GM12878 (cell line): ENCODE measurements around the gene SEMA4C. TPM values are rescaled to one million over a fixed set of nuclear protein-coding genes. Genes with fewer than 3 reads are reported as not detected.

ENCODE experiments used
- ATAC-seq: fragments of 200-7000 bp; cut with Tn5 transposase; 3 replicates; pipeline ENCODE4 v1.9.1; 2020; ENCODE audit warnings: mild to moderate bottlenecking, moderate library complexity
- BruUV-seq: library from RNA; stranded (reverse); fragments of 400-500 nt; replicated peaks from 2 replicates; lab custom pipeline; 2021; lab: Mats Ljungman, UMichigan
- CTCF ChIA-PET: fragments of 300-600 bp; sonication (Branson Sonifier 250); formaldehyde crosslinking; extraction: SDS; loops from one replicate; lab custom pipeline; 2021; ENCODE audit warnings: inconsistent platforms; lab: Yijun Ruan, JAX
- POLR2A ChIA-PET: fragments of 350-600 bp; formaldehyde crosslinking; extraction: SDS; loops from one replicate; lab custom pipeline; 2021; ENCODE audit warnings: inconsistent platforms; lab: Charles Lee
- RAD21 ChIA-PET: fragments of 300-600 bp; sonication (Branson Sonifier 250); formaldehyde crosslinking; loops from one replicate; lab custom pipeline; 2023; ENCODE audit warnings: antibody characterized with exemption; ENCODE audit not compliant: unreplicated experiment; lab: Charles Lee
- SMC1A ChIA-PET: fragments of 300-600 bp; sonication (Branson Sonifier 250); formaldehyde crosslinking; loops from one replicate; lab custom pipeline; 2023; ENCODE audit not compliant: unreplicated experiment, uncharacterized antibody; lab: Charles Lee
- DNase-seq: peaks from one replicate; pipeline ENCODE4 v3.0.0-alpha.2; 2011; ENCODE audit warnings: low read depth, low spot score
- FAIRE-seq: peaks from 3 replicates; lab custom pipeline; 2011; peaks lifted over from hg19 to GRCh38; lab: Jason Lieb, UNC
- H2AFZ ChIP-seq: 2 replicates; pipeline ENCODE4 v1.6.0; 2011; ENCODE audit warnings: low read depth, low read length, control low read depth; ENCODE audit not compliant: control insufficient read depth
- H3K27ac ChIP-seq: 2 replicates; pipeline ENCODE4 v1.5.1; 2011; ENCODE audit warnings: control low read depth; ENCODE audit not compliant: control insufficient read depth, insufficient read depth
- H3K27me3 ChIP-seq, 2 experiments: replicated peaks in 1 of 2; 2 replicates each; pipeline versions ENCODE4 v1.6.0 to v1.6.1; 2011; ENCODE audit warnings: low read length in 1 of 2; ENCODE audit not compliant: control insufficient read depth in 2 of 2, insufficient read depth in 2 of 2
- H3K36me3 ChIP-seq, 2 experiments: 2 replicates each; pipeline ENCODE4 v1.5.1; 2011; ENCODE audit warnings: low read length in 1 of 2; ENCODE audit not compliant: control insufficient read depth in 2 of 2, insufficient read depth in 2 of 2
- H3K4me1 ChIP-seq: 2 replicates; pipeline ENCODE4 v1.6.1; 2011; ENCODE audit warnings: mild to moderate bottlenecking, low read length, moderate library complexity, mixed read lengths; ENCODE audit not compliant: control insufficient read depth, insufficient read depth
- H3K4me2 ChIP-seq: 2 replicates; pipeline ENCODE4 v1.6.0; 2011; ENCODE audit warnings: control low read depth; ENCODE audit not compliant: control insufficient read depth, insufficient read depth
- H3K4me3 ChIP-seq: fragments of 200-600 bp; sonication (generic); 2 replicates; pipeline ENCODE4 v1.5.1; 2016
- H3K79me2 ChIP-seq: 2 replicates; pipeline ENCODE4 v1.6.0; 2011; ENCODE audit warnings: low read length; ENCODE audit not compliant: control insufficient read depth, insufficient read depth
- H3K9ac ChIP-seq: 2 replicates; pipeline ENCODE4 v1.8.0; 2011; ENCODE audit warnings: low read length, control low read depth, mixed read lengths; ENCODE audit not compliant: control insufficient read depth, insufficient read depth
- H3K9me3 ChIP-seq: replicated peaks from 3 replicates; pipeline ENCODE4 v1.5.1; 2011; ENCODE audit warnings: mild to moderate bottlenecking, low read length; ENCODE audit not compliant: control insufficient read depth, insufficient read depth
- H4K20me1 ChIP-seq: 2 replicates; pipeline ENCODE4 v1.6.0; 2011; ENCODE audit not compliant: control insufficient read depth, insufficient read depth
- CHD1 ChIP-seq: IDR thresholded peaks from 2 replicates; pipeline ENCODE4 v1.6.1; 2012; ENCODE audit warnings: low read depth, low read length, improper control_type of control experiment
- FOXM1 ChIP-seq: IDR thresholded peaks from 2 replicates; pipeline ENCODE4 v1.6.1; 2012; ENCODE audit warnings: low read depth, mild to moderate bottlenecking, inconsistent platforms, low read length, moderate library complexity
- HCFC1 ChIP-seq: fragments of 150-350 bp; IDR thresholded peaks from 2 replicates; pipeline ENCODE4 v1.6.1; 2014; ENCODE audit warnings: low read length
- MTA2 ChIP-seq: fragments of 450-650 bp; IDR thresholded peaks from 2 replicates; pipeline ENCODE4 v1.6.1; 2016; ENCODE audit warnings: low read depth, mild to moderate bottlenecking, moderate library complexity
- MXI1 ChIP-seq: fragments of 150-350 bp; IDR thresholded peaks from 2 replicates; pipeline ENCODE4 v1.6.1; 2011; ENCODE audit warnings: low read depth, mild to moderate bottlenecking, inconsistent platforms, low read length, improper control_type of control experiment
- MYC ChIP-seq: IDR thresholded peaks from 2 replicates; pipeline ENCODE4 v1.6.1; 2011; ENCODE audit warnings: mild to moderate bottlenecking, low read length, moderate library complexity, inconsistent platforms; ENCODE audit not compliant: insufficient read depth, insufficient replicate concordance, insufficient read length, severe bottlenecking
- NBN ChIP-seq: fragments of 450-650 bp; IDR thresholded peaks from 2 replicates; pipeline ENCODE4 v1.6.1; 2016
- NFIC ChIP-seq: IDR thresholded peaks from 2 replicates; pipeline ENCODE4 v1.6.1; 2012; ENCODE audit warnings: low read depth, mild to moderate bottlenecking, inconsistent platforms, low read length, moderate library complexity
- NFYB ChIP-seq: IDR thresholded peaks from 2 replicates; pipeline ENCODE4 v1.6.1; 2011; ENCODE audit warnings: low read depth, mild to moderate bottlenecking, low read length, improper control_type of control experiment, moderate library complexity; ENCODE audit not compliant: insufficient read depth
- NR2C2 ChIP-seq: IDR thresholded peaks from 2 replicates; pipeline ENCODE4 v1.6.1; 2011; ENCODE audit warnings: borderline replicate concordance, low read depth; ENCODE audit not compliant: control insufficient read depth, insufficient read length
- PAX5 ChIP-seq: IDR thresholded peaks from 2 replicates; pipeline ENCODE4 v1.6.1; 2011; ENCODE audit warnings: low read depth, low read length, borderline replicate concordance
- SMAD5 ChIP-seq: IDR thresholded peaks from 2 replicates; pipeline ENCODE4 v1.6.1; 2016; ENCODE audit warnings: antibody characterized with exemption, low read depth
- SUPT20H ChIP-seq: IDR thresholded peaks from 2 replicates; pipeline ENCODE4 v1.6.1; 2011; ENCODE audit warnings: low read depth, mild to moderate bottlenecking, low read length, moderate library complexity, borderline replicate concordance; ENCODE audit not compliant: control insufficient read depth
- TBL1XR1 ChIP-seq: IDR thresholded peaks from 2 replicates; pipeline ENCODE4 v1.6.1; 2012; ENCODE audit warnings: low read depth, low read length, improper control_type of control experiment
- WRNIP1 ChIP-seq: IDR thresholded peaks from 2 replicates; pipeline ENCODE4 v1.6.1; 2011; ENCODE audit warnings: low read depth, low read length, improper control_type of control experiment, borderline replicate concordance
- YY1 ChIP-seq: IDR thresholded peaks from 2 replicates; pipeline ENCODE4 v1.6.1; 2011; ENCODE audit warnings: low read depth, mild to moderate bottlenecking, low read length
- ZBED1 ChIP-seq: IDR thresholded peaks from 2 replicates; pipeline ENCODE4 v1.6.1; 2016; ENCODE audit warnings: borderline replicate concordance
- WGBS: methylation state at CpG from one replicate; pipeline ENCODE4 v1.1.6; 2016; ENCODE audit warnings: low lambda C conversion rate; ENCODE audit not compliant: insufficient replicate concordance, insufficient coverage; ENCODE audit errors: missing lambda C conversion rate; 5-methylcytosine and 5-hydroxymethylcytosine counted together
- in situ Hi-C: fragments of 300-500 bp; cut with MboI; formaldehyde crosslinking; loops from 9 replicates; pipeline ENCODE4 v1.14.3; 2018; ENCODE audit warnings: mixed read lengths
- intact Hi-C: fragments of 100-400 bp; cut with micrococcal nuclease; formaldehyde crosslinking; loops from one replicate; pipeline ENCODE4 v1.14.2; 2022; ENCODE audit not compliant: unreplicated experiment
- polyA plus RNA-seq, 11 experiments: library from polyadenylated mRNA; depleted of rRNA in 4 of 11; unstranded in 6 of 11; stranded (reverse) in 5 of 11; fragments of >200 nt; fragmentation: Nextera tagmentation in 4 of 11; fragmentation: Illumina TruSeq in 1 of 11; extraction: Ambion mirVana in 4 of 11; extraction: Trizol in 1 of 11; gene quantifications; 1 replicate in 1 of 11; 2 replicates in 10 of 11; pipeline versions ENCODE4 v1.2.1 to v1.2.3, GENCODE V29; 2011 to 2016; ENCODE audit warnings: inconsistent platforms in 2 of 11, missing spikeins in 2 of 11, low read depth in 1 of 11
- total RNA-seq, 4 experiments: library from RNA; depleted of rRNA in 3 of 4; stranded (reverse); fragments of >200 nt in 3 of 4; fragmentation: Illumina TruSeq in 1 of 4; extraction: Trizol in 1 of 4; gene quantifications; 2 replicates each; pipeline versions ENCODE4 v1.2.1 to v1.2.3, GENCODE V29; 2013 to 2021
- TF ChIP-seq, protein P1 (sequence below): IDR thresholded peaks from 2 replicates; pipeline ENCODE4 v1.6.1; 2011; ENCODE audit warnings: borderline replicate concordance, low read depth, mild to moderate bottlenecking, moderate library complexity, low read length; ENCODE audit not compliant: insufficient read depth, poor library complexity, severe bottlenecking

SEMA4C gene
- total and polyA plus RNA-seq, 10 of the 15 experiments (the other 5 are each of a cell fraction or from before 2014, with no cell fraction given): 0.06 to 21.6 (median 6.8) TPM

DNA sequence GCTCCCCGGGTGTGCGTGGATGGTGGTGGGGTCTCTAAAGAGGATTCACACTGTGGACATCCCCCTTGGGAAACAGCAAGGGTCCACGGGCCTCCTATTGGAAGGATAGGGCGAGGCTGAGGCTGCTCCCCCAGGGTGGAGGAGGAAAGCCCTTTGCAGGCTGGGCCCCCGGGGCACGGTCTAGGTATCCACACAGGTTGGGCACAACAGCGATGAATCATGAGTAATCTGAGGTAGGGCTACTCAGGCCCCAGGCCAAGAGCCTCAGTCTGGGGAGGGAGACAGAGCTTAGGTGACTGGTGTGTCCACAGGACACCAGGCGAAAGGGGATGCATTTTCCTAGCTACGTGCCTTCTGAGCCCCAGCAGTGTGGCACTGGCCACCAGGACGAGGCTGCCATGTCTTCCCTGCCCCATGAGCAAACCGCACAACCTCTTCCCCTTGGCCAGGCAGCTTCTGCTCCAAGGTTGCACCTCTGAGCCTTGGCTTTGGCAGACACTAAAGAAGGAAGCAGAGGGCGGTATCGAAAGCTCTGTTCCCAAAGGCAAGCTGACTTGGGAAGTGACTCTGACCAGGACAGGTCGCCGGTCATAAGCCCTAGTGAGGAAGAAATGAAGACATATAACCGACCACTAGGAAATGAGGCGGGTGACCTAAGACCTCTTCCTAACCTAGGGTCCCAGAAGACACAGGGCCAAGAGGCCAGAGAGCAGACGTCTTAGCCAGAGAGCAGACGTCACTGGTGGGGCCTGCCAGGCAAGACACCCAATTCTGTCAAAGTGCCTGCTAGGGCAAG is 14.6 kb upstream of the SEMA4C start:
- BruUV-seq: no TSS peak
- intact Hi-C loops (no loop called here), in situ Hi-C loops (no loop called here)
- H2AFZ ChIP-seq: no peak overlapping the region
- 42% methylated on average over 19 of the region's 19 CpGs for WGBS
- H3K36me3 ChIP-seq: no peaks in the 10 kb centered on the region
- H3K9me3 ChIP-seq: no peaks in the 10 kb centered on the region
- H3K27me3 ChIP-seq: no peaks in the 10 kb centered on the region
- no peak for FAIRE-seq
- no peak overlapping the region for H3K27ac ChIP-seq
- no peak for TF ChIP-seq NFYB
- TF ChIP-seq SUPT20H: no peak
- TF ChIP-seq TBL1XR1: no peak
- no peak for TF ChIP-seq PAX5
- TF ChIP-seq FOXM1: no peak
- TF ChIP-seq MTA2: no peak
- TF ChIP-seq NR2C2: no peak
- TF ChIP-seq NBN: no peak
- no peak for TF ChIP-seq YY1
- TF ChIP-seq HCFC1: no peak
- TF ChIP-seq NFIC: no peak
- no peak for TF ChIP-seq ZBED1
- no peak for TF ChIP-seq MXI1
- TF ChIP-seq, protein P1, sequence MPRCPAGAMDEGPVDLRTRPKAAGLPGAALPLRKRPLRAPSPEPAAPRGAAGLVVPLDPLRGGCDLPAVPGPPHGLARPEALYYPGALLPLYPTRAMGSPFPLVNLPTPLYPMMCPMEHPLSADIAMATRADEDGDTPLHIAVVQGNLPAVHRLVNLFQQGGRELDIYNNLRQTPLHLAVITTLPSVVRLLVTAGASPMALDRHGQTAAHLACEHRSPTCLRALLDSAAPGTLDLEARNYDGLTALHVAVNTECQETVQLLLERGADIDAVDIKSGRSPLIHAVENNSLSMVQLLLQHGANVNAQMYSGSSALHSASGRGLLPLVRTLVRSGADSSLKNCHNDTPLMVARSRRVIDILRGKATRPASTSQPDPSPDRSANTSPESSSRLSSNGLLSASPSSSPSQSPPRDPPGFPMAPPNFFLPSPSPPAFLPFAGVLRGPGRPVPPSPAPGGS: no peak
- no peak for TF ChIP-seq MYC
- no peak for TF ChIP-seq SMAD5
- TF ChIP-seq CHD1: no peak
- no peak for TF ChIP-seq WRNIP1
- DNase-seq: no peak
- ChIA-PET CTCF (interaction anchor here (1.6 kb wide), 1 partner anchor 228 kb away, joined by 3 read pairs; no protein-coding TSS in a partner anchor), RAD21 (interaction anchor here (0.6 kb wide), 1 partner anchor 57 kb away, joined by 4 read pairs; no protein-coding TSS in a partner anchor), POLR2A (no interaction called here), SMC1A (interaction anchor here (1.1 kb wide), 1 partner anchor 17 kb away, joined by 3 read pairs; no protein-coding TSS in a partner anchor)
- H3K4me3 ChIP-seq: no peak overlapping the region
- no peak overlapping the region for H3K9ac ChIP-seq
- no peaks in the 10 kb centered on the region for H3K79me2 ChIP-seq
- H3K4me1 ChIP-seq: no peaks in the 10 kb centered on the region; the same call in 1 of the 2 replicates
- ATAC-seq: no peak
- H4K20me1 ChIP-seq: no peaks in the 10 kb centered on the region
- H3K4me2 ChIP-seq: no peak overlapping the region
